GM18520 (cell line): Measurements from ENCODE around the gene PRDM10.
"Not testable (repeated sequence)": the region's sequence is repeated elsewhere in the genome, so short reads cannot be mapped to it uniquely, and the experiment has no call there.

Experiments used
- ATAC-seq: cut with Tn5 transposase; IDR thresholded peaks from one replicate; pipeline ENCODE4 v1.9.1; 2021; ENCODE audit not compliant: unreplicated experiment

Gene PRDM10

DNA sequence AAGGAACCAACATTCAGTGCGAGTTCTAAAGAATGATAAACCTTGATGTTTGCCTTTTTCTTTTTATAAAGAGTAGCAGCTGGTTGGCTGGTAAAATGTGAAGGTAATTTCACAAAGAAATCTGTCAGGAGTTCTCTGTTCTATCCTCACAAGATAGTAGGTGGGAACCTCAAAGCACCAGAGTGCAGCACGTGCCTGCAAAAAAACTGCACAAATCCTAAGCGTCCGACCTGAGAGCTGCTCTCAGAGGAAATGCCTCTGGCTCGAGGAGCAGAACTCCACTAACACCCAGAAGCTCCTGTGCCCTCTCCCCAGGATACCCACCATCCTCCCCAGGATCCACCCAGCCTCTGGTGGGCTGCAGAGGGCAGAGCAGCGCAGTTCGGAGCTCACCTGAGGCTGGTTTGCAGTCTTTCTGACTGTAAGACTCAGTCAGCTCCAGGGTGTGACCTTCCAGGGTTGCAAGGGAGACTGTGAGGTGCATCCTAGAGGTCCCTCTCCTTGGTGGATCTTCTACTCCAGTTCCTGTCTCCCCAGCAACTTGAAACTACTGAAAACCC is 23.5 kb downstream of the PRDM10 start:
- no peak for ATAC-seq

DNA sequence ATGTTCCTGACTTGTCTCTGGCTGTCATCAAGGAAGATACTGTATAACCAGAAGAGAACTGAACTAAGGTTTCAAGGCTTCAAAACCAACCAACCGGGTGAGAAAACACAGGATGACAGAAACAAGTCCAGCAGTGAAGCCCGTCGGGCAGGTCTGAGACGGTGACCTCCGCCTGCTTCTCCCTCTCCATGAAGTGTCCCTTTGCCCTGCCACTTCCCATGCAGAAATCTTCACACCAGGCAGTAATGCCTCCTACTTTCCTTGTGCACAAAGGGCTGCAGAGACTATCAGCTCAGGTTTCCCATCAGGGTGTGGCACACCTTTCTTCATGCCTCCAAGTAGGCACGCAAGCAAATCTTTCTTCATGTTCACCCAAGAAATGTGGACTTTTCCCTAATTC is 24.2 kb downstream of the PRDM10 start:
- no peak for ATAC-seq

GRCh38 chr11:129976328-129976727 is 26.3 kb downstream of the PRDM10 start:
- ATAC-seq, result no peak

DNA sequence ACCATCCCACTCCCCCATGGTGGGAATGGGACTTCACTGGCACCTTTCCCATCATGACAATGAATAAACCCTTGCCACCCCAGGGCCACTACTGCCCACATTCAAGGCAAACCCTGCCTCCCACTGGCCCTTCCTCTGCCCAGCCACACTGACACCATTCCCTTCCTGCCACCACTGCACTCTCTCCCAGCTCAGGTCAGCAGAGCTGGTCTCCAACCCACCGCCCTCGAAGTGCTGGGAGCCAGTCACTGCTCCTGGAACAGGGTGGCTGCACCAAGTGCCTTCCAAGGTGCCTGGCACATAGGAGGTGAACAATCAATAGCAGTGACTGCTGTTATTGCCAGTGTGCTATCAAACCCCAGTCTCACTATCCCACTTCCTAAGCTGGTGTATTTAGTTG is 27.1 kb downstream of the PRDM10 start:
- ATAC-seq, result no peak

GRCh38 chr11:129974672-129975071 is 28.0 kb downstream of the PRDM10 start:
- ATAC-seq, result no peak

DNA sequence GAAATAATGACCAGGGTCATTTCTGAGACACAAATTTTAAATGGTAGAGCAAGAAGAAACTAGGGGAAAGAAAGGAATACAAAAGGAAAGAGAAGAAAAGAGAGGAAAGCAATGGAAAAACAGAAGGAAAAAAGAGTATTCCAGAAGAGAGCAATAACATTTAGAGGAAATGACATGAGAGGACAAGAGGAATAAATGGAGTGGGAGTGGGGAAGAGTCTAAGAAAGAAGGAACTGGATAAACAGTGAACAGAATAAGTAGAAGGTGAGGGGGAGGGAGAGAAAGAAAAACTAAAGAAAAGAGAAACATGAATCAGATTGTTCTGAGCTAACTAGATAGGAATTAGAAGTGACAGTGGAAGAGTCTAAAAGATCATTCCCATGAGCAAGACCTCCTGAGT is 28.4 kb downstream of the PRDM10 start:
- no peak for ATAC-seq

DNA sequence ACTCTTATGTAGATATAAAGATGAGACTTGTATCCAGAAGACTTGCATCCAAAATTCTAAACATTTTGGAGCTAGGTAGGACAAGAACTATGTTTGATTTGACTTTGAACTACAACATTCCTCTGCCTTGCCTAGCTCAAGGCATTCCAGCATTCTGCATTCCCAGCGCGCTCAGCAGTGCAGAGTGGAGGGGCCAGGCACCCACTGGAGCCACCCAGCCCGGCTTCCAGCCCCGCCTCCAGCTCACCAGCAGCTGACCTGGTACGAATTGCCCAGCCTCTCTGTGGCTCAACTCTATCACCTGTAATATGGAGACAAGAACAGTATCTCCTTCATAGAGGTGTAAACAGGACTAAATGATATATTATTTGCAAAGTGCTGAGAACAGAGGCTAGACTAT is 28.8 kb downstream of the PRDM10 start:
- no peak for ATAC-seq

GRCh38 chr11:129973068-129973467 is 29.6 kb downstream of the PRDM10 start:
- ATAC-seq, result peak; percentile 89

GRCh38 chr11:129972611-129973010 is 30.0 kb downstream of the PRDM10 start:
- no peak for ATAC-seq

DNA sequence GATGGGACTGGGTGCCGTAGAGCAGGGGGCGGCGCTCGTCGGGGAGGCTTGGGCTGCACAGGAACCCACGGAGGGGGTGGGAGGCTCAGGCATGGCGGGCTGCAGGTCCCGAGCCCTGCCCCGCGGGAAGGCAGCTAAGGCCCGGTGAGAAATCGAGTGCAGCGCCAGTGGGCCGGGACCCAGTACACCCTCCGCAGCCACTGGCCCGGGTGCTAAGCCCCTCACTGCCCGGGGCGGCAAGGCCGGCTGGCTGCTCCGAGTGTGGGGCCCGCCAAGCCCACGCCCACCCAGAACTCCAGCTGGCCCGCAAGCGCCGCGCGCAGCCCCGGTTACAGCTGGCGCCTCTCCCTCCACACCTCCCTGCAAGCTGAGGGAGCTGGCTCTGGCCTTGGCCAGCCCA is 30.8 kb downstream of the PRDM10 start:
- not testable (repeated sequence) for ATAC-seq

GRCh38 chr11:129969920-129970319 is 32.7 kb downstream of the PRDM10 start:
- ATAC-seq, result no peak

- ATAC-seq, result no peak
Measured at GRCh38 chr11:129968591-129969419, 33.8 kb downstream of the PRDM10 start.

- ATAC-seq, result no peak
Measured at GRCh38 chr11:129967996-129968395, 34.6 kb downstream of the PRDM10 start.

DNA sequence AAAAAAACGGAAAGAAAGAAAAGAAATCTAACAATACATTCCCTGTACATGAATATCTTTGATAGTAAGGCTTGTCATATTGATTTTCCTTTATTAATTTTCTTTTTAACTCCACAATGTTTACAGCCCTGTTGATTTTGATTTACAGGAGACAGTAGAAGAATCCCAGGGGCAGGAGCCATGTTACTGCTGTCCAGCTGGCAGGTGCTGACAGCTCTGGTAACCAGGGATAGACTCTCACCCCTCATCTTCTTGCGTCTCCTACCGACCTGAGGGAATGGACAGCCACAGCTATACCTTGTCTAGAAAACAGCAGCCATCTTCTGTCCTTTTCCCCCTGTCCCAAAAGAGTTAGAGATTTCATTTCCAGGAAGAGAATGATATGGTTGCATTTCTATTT is 37.4 kb downstream of the PRDM10 start:
- ATAC-seq, result no peak

DNA sequence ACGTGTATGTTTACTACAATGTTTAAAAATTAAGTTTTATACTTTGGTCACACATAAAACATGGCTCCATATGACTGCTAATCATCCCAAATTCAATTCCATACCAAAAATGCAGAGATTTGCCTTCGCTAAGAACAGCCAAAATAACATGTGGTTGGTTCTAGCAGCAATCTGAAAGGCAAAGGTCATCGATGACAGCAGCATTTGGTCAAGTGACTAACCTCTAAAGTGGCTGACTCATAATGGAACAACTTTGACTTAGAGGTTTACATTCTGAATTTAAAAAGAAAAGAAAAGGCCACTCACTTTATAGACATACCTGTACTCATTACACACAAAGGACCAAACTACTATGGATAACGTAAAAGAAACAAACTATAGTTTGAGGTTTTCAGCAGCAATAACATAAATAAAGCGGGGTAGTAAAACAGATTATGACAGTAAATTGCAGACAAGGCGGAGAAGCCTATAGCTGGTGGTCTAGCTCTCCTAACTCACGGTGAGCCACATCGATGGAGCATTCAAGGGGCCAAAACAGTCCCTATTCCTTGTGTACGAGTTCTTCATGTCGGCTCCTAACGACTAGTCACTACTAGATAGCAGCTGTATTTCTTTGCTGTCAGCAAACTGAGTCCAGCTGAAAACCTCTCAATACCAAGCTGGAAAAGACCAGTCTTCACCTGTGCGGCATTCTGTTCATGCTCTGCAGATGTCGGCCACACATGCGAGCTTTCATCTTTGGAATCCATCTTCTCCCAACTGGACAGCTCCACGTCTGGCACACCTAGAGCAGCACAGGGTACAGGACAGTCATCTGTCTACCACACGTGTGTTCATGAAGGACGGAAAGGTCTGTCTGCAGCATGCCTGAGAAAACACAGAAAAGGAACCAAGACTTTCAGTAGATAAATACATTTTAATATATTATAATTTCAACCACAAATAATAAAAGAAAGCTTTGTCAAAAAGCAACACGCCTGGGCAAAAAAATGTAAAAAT is 42.1 kb downstream of the PRDM10 start:
- peak; percentile 90 for ATAC-seq

- ATAC-seq, result no peak
Measured at GRCh38 chr11:129959687-129960086, 42.9 kb downstream of the PRDM10 start.

DNA sequence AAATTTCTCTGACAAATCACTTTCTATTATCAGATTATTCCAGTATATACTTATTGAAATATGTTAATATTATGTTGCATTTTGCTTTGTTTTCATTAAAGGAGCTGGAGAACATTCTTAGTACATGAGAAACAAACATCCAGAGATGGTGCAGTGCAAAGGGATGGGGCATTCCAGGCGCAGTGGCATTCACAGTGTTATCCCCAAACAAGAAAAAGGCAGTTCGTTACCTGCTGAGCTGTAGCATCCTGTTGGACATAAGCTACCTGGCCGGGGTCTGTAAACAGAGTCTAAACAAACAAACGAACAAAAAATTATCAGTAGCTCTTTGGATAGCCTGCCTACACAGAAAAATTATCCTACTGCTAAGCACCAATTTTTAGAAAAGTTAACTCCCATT is 47.4 kb downstream of the PRDM10 start:
- no peak for ATAC-seq

GRCh38 chr11:129954703-129955102 is 47.9 kb downstream of the PRDM10 start:
- not testable (repeated sequence) for ATAC-seq

GRCh38 chr11:129951866-129952262 is 50.8 kb downstream of the PRDM10 start:
- no peak for ATAC-seq

DNA sequence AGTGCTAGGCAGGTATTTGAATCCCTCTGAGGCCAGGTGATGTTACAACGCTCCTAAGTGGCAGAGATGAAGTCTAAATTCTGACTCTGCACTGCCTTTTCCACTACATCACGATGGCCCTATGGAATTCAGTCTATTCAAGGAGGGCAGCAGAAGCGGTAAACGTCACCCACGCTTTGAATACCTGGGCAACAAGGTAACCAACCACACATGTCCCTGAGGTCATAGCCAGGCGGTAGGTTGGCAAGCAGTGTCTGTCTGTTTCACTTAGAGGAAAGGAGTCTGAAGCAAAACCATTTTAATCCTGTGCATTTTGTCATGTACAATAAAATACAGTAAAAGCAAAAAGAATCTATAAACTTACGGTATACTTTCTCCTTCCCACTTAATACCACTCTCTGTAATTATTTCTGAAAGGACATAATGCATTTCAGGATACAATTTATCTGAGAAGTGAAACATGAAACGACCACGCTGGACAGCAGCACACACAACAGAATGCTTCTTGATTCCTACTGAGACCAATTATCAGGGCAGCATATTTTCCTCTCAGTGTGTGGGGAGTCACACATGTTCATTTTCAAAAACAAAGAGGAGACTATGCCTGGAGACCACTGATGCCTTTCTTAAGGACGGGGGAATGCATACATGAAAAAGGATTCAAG is 51.3 kb downstream of the PRDM10 start:
- ATAC-seq, result no peak
